HepG2 (cell line): Measurements from ENCODE around the gene DISP2. TPM values are rescaled to one million over a fixed set of nuclear protein-coding genes. Genes with fewer than 3 reads are reported as not detected.

ENCODE experiments used
- ASH2L ChIP-seq: fragments of 300-600, 200-600 bp; sonication (generic); IDR thresholded peaks from 2 replicates; pipeline ENCODE4 v1.7.0; 2017; ENCODE audit warnings: low read depth, mild to moderate bottlenecking, moderate library complexity, mixed read lengths, low read length; ENCODE audit not compliant: insufficient read length
- ATF7-NPFF ChIP-seq: sonication (generic); formaldehyde crosslinking; IDR thresholded peaks from 2 replicates; pipeline ENCODE4 v1.8.1; 2023; ENCODE audit warnings: mild to moderate bottlenecking, low read depth, missing genetic modification reagents, moderate library complexity
- BCL3 ChIP-seq: sonication (generic); formaldehyde crosslinking; IDR thresholded peaks from 2 replicates; pipeline ENCODE4 v1.5.1; 2020; ENCODE audit warnings: mild to moderate bottlenecking, missing genetic modification reagents, moderate library complexity
- HOXA3 ChIP-seq: sonication (generic); formaldehyde crosslinking; IDR thresholded peaks from 2 replicates; pipeline ENCODE4 v1.5.0; 2020; ENCODE audit warnings: missing genetic modification reagents
- NR0B2 ChIP-seq: sonication (generic); formaldehyde crosslinking; IDR thresholded peaks from 2 replicates; pipeline ENCODE4 v1.4.0; 2020; ENCODE audit warnings: mild to moderate bottlenecking, missing genetic modification reagents
- NRL ChIP-seq: sonication (generic); formaldehyde crosslinking; IDR thresholded peaks from 2 replicates; pipeline ENCODE4 v1.5.0; 2020; ENCODE audit warnings: missing genetic modification reagents, mild to moderate bottlenecking, moderate library complexity, borderline replicate concordance
- POLR2AphosphoS2 ChIP-seq: IDR thresholded peaks from 2 replicates; pipeline ENCODE4 v1.6.1; 2011; ENCODE audit warnings: low read depth, low read length, improper control_type of control experiment
- REPIN1 ChIP-seq: sonication (generic); formaldehyde crosslinking; IDR thresholded peaks from 2 replicates; pipeline ENCODE4 v1.8.0; 2022; ENCODE audit warnings: missing genetic modification reagents, low read depth, mild to moderate bottlenecking, borderline replicate concordance
- ZFP36 ChIP-seq: fragments of 150-350 bp; IDR thresholded peaks from 2 replicates; pipeline ENCODE4 v1.6.1; 2018; ENCODE audit warnings: borderline replicate concordance, low read length, low read depth; ENCODE audit not compliant: partially characterized antibody
- ZNF598 ChIP-seq: sonication (generic); formaldehyde crosslinking; IDR thresholded peaks from 2 replicates; pipeline ENCODE4 v1.5.1; 2020; ENCODE audit warnings: mild to moderate bottlenecking, missing genetic modification reagents, borderline replicate concordance
- ZNF605 ChIP-seq: sonication (generic); formaldehyde crosslinking; IDR thresholded peaks from 2 replicates; pipeline ENCODE4 v1.8.0; 2022; ENCODE audit warnings: mild to moderate bottlenecking, missing genetic modification reagents
- ZNF619 ChIP-seq: sonication (generic); formaldehyde crosslinking; IDR thresholded peaks from 2 replicates; pipeline ENCODE4 v1.4.0; 2020; ENCODE audit warnings: mild to moderate bottlenecking, missing genetic modification reagents
- ZNF652 ChIP-seq: IDR thresholded peaks from 2 replicates; pipeline ENCODE4 v1.6.1; 2016; ENCODE audit warnings: low read depth, borderline replicate concordance
- ZNF749 ChIP-seq: sonication (generic); formaldehyde crosslinking; IDR thresholded peaks from 2 replicates; pipeline ENCODE4 v1.8.0; 2022; ENCODE audit warnings: mild to moderate bottlenecking, missing genetic modification reagents, moderate library complexity, borderline replicate concordance
- ZNF83 ChIP-seq: sonication (generic); formaldehyde crosslinking; IDR thresholded peaks from 2 replicates; pipeline ENCODE4 v1.4.0; 2020; ENCODE audit warnings: missing genetic modification reagents, mild to moderate bottlenecking, borderline replicate concordance
- polyA plus RNA-seq, 8 experiments: library from polyadenylated mRNA; depleted of rRNA in 3 of 8; stranded (reverse) in 7 of 8; unstranded in 1 of 8; fragments of >200 nt; fragmentation: Illumina TruSeq in 4 of 8; extraction: Trizol in 4 of 8; gene quantifications; 2 replicates each; pipeline versions ENCODE4 v1.2.1 to v1.2.3, GENCODE V29; 2011 to 2016; ENCODE audit warnings: low read depth in 4 of 8, missing spikeins in 1 of 8, mixed read lengths in 1 of 8; ENCODE audit not compliant: insufficient read depth in 1 of 8
- total RNA-seq, 5 experiments: library from RNA; depleted of rRNA; stranded (reverse); fragments of >200 nt; fragmentation: Illumina TruSeq; extraction: Trizol; gene quantifications; 2 replicates each; pipeline ENCODE4 v1.2.3, GENCODE V29; 2016; ENCODE audit warnings: low read depth in 1 of 5
- TF ChIP-seq, protein P1 (sequence below): sonication (generic); formaldehyde crosslinking; IDR thresholded peaks from 2 replicates; pipeline ENCODE4 v1.4.0; 2020; ENCODE audit warnings: mild to moderate bottlenecking, missing genetic modification reagents
- TF ChIP-seq, protein P2 (sequence below): sonication (generic); formaldehyde crosslinking; IDR thresholded peaks from 2 replicates; pipeline ENCODE4 v1.8.1; 2023; ENCODE audit warnings: mild to moderate bottlenecking, moderate library complexity, missing genetic modification reagents
- TF ChIP-seq, protein P3 (sequence below): IDR thresholded peaks from 2 replicates; pipeline ENCODE4 v1.4.0; 2020; ENCODE audit warnings: mild to moderate bottlenecking, missing genetic modification reagents

The DISP2 gene
- total and polyA plus RNA-seq, 2 of the 13 experiments (the other 11 are each of a cell fraction or from before 2014, with no cell fraction given), result 0.09 to 0.32 TPM

GRCh38 chr15:40322531-40323238, 35.3 kb upstream of the DISP2 start (continued):
- TF ChIP-seq, protein P1, sequence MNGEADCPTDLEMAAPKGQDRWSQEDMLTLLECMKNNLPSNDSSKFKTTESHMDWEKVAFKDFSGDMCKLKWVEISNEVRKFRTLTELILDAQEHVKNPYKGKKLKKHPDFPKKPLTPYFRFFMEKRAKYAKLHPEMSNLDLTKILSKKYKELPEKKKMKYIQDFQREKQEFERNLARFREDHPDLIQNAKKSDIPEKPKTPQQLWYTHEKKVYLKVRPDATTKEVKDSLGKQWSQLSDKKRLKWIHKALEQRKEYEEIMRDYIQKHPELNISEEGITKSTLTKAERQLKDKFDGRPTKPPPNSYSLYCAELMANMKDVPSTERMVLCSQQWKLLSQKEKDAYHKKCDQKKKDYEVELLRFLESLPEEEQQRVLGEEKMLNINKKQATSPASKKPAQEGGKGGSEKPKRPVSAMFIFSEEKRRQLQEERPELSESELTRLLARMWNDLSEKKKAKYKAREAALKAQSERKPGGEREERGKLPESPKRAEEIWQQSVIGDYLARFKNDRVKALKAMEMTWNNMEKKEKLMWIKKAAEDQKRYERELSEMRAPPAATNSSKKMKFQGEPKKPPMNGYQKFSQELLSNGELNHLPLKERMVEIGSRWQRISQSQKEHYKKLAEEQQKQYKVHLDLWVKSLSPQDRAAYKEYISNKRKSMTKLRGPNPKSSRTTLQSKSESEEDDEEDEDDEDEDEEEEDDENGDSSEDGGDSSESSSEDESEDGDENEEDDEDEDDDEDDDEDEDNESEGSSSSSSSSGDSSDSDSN, result no peak
- TF ChIP-seq ZNF619 (0 out of 2 replicates have a peak, but pooled peaks have one; percentile 37), HOXA3 (CRISPR knock-in tag) (no peak), BCL3 (CRISPR knock-in tag) (no peak), POLR2AphosphoS2 (no peak), ZNF652 (CRISPR knock-in tag) (no peak), ZNF598 (no peak), ZFP36 (no peak), ASH2L (peak; percentile 22), ZNF83 (CRISPR knock-in tag) (no peak), ZNF605 (0 out of 2 replicates have a peak, but pooled peaks have one; percentile 2), NR0B2 (CRISPR knock-in tag) (no peak), ATF7-NPFF (CRISPR knock-in tag) (no peak), NRL (CRISPR knock-in tag) (0 out of 2 replicates have a peak, but pooled peaks have one; percentile 30), ZNF749 (0 out of 2 replicates have a peak, but pooled peaks have one; percentile 15), REPIN1 (CRISPR knock-in tag) (no peak)
- TF ChIP-seq, protein P2, sequence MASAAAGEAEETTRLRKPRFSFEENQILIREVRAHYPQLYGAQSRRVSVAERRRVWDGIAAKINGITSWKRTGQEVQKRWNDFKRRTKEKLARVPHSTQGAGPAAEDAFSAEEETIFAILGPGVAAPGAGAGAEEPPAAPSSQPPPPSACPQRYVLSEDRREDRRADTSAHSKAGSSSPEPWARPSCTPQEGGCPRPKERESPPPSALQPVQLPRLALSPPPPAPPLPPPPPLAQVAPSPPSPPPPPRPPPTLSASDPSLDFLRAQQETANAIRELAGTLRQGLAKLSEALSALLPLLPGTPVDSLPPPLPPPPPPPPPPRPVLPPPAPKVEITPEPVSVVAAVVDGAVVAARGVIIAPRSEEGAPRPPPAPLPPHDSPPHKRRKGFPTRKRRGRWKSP (CRISPR knock-in tag), result 0 out of 2 replicates have a peak, but pooled peaks have one; percentile 17
- TF ChIP-seq, protein P3, sequence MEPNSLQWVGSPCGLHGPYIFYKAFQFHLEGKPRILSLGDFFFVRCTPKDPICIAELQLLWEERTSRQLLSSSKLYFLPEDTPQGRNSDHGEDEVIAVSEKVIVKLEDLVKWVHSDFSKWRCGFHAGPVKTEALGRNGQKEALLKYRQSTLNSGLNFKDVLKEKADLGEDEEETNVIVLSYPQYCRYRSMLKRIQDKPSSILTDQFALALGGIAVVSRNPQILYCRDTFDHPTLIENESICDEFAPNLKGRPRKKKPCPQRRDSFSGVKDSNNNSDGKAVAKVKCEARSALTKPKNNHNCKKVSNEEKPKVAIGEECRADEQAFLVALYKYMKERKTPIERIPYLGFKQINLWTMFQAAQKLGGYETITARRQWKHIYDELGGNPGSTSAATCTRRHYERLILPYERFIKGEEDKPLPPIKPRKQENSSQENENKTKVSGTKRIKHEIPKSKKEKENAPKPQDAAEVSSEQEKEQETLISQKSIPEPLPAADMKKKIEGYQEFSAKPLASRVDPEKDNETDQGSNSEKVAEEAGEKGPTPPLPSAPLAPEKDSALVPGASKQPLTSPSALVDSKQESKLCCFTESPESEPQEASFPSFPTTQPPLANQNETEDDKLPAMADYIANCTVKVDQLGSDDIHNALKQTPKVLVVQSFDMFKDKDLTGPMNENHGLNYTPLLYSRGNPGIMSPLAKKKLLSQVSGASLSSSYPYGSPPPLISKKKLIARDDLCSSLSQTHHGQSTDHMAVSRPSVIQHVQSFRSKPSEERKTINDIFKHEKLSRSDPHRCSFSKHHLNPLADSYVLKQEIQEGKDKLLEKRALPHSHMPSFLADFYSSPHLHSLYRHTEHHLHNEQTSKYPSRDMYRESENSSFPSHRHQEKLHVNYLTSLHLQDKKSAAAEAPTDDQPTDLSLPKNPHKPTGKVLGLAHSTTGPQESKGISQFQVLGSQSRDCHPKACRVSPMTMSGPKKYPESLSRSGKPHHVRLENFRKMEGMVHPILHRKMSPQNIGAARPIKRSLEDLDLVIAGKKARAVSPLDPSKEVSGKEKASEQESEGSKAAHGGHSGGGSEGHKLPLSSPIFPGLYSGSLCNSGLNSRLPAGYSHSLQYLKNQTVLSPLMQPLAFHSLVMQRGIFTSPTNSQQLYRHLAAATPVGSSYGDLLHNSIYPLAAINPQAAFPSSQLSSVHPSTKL, result no peak
